Activated naive CD8-positive, alpha-beta T cell treated with anti-CD3 and anti-CD28 coated beads, Interleukin-2, amount 50 U/mL, for 16 hours (primary cell): Measurements from ENCODE around the gene IL1RN.

Experiments used
- DNase-seq: peaks from one replicate; pipeline ENCODE4 v3.0.0-alpha.2; 2020; ENCODE audit warnings: low read depth, low spot score

IL1RN gene

GRCh38 chr2:113173542-113174375, 46.4 kb downstream of the IL1RN start, which contains the start of gene PSD4:
PSD4 (plus strand) TSS chr2:113173971; CDS start chr2:113182457, 8,486 bp downstream.
- DNase-seq: peak; percentile 65

- DNase-seq: no peak
Observed at GRCh38 chr2:113174376-113174750, 47.0 kb downstream of the IL1RN start.

- no peak for DNase-seq
Observed at GRCh38 chr2:113175042-113175628, 47.7 kb downstream of the IL1RN start.

GRCh38 chr2:113175736-113176695, 48.6 kb downstream of the IL1RN start:
- no peak for DNase-seq

GRCh38 chr2:113176696-113177355, 49.4 kb downstream of the IL1RN start:
- no peak for DNase-seq

GRCh38 chr2:113178069-113178746, 50.8 kb downstream of the IL1RN start:
- DNase-seq: no peak

- no peak for DNase-seq
Observed at GRCh38 chr2:113178891-113179290, 51.5 kb downstream of the IL1RN start.

GRCh38 chr2:113179446-113180045, 52.1 kb downstream of the IL1RN start:
- DNase-seq: no peak

- no peak for DNase-seq
Observed at GRCh38 chr2:113180131-113180946, 52.9 kb downstream of the IL1RN start.

- no peak for DNase-seq
Observed at GRCh38 chr2:113181258-113182051, 54.1 kb downstream of the IL1RN start.

GRCh38 chr2:113182471-113183260, 55.3 kb downstream of the IL1RN start:
- no peak for DNase-seq

- no peak for DNase-seq
Observed at GRCh38 chr2:113183264-113183663, 55.9 kb downstream of the IL1RN start.
